Measurements from ENCODE around the gene MT1HL1. TPM values are rescaled to one million over a fixed set of nuclear protein-coding genes. Genes with fewer than 3 reads are reported as not detected.
"Not testable (repeated sequence)": the region's sequence is repeated elsewhere in the genome, so short reads cannot be mapped to it uniquely, and the experiment has no call there.

The MT1HL1 gene
- polyA plus RNA-seq, 4 donors = not detected

GRCh38 chr1:236979149-236979900 is 24.9 kb downstream of the MT1HL1 start:
- H3K9me3 ChIP-seq (ENCODE audit: control insufficient read depth in 2 of 2, insufficient read depth in 1 of 2, low read depth in 1 of 2, low read length in 1 of 2) = peaks cover 0 to 3% of the 10 kb centered on the region in 2 donors
- H3K36me3 ChIP-seq (ENCODE audit: control insufficient read depth in 3 of 3, insufficient read depth in 2 of 3, low read depth in 1 of 3, low read length in 3 of 3) = no peaks in the 10 kb centered on the region
- no peak overlapping the region for H3K4me3 ChIP-seq (ENCODE audit: low read depth in 1 of 3, low read length in 3 of 3)
- no peaks in the 10 kb centered on the region for H3K27me3 ChIP-seq (ENCODE audit: control insufficient read depth in 3 of 3, insufficient read depth in 3 of 3, low read length in 3 of 3)
- DNase-seq (no peak), FAIRE-seq (no peak)
- no peak overlapping the region for H3K27ac ChIP-seq (ENCODE audit: low read depth in 1 of 3, low read length in 2 of 3)
- no peaks in the 10 kb centered on the region for H3K4me1 ChIP-seq (ENCODE audit: control insufficient read depth in 3 of 3, insufficient read depth in 2 of 3, low read depth in 1 of 3, low read length in 2 of 3)
- WGBS, 3 donors = 71 to 86% (median 83%) methylated on average over 13 of the region's 13 CpGs

DNA sequence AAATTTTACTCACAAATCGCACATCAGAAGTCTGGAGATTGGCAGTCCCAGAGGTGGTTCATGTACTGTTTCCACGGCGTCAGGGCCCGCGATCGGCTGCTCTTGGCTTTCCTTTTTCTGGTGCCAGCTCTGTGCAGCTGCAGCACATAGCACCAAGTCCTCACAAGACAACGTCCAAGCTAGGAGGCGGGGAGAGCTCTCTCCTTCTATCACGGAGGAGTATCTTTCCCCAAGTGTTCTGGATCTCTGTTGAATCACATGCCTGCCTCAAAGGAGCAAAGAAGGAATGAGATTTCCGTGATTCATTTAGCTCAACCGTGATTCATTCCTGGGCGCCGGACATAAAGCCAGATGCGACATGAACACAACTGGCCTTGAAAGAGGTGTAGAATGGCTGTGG is 25.5 kb downstream of the MT1HL1 start:
- WGBS, 3 donors = 91 to 92% (median 92%) methylated on average over 14 of the region's 14 CpGs
- DNase-seq (no peak), FAIRE-seq (no peak)
- Histone ChIP-seq H3K4me3 (ENCODE audit: low read depth in 1 of 3, low read length in 3 of 3) (no peak overlapping the region), H3K27me3 (ENCODE audit: control insufficient read depth in 3 of 3, insufficient read depth in 3 of 3, low read length in 3 of 3) (no peaks in the 10 kb centered on the region), H3K4me1 (ENCODE audit: control insufficient read depth in 3 of 3, insufficient read depth in 2 of 3, low read depth in 1 of 3, low read length in 2 of 3) (no peaks in the 10 kb centered on the region), H3K36me3 (ENCODE audit: control insufficient read depth in 3 of 3, insufficient read depth in 2 of 3, low read depth in 1 of 3, low read length in 3 of 3) (no peaks in the 10 kb centered on the region), H3K27ac (ENCODE audit: low read depth in 1 of 3, low read length in 2 of 3) (no peak overlapping the region), H3K9me3 (ENCODE audit: control insufficient read depth in 2 of 2, insufficient read depth in 1 of 2, low read depth in 1 of 2, low read length in 1 of 2) (peaks cover 0 to 3% of the 10 kb centered on the region in 2 donors)

DNA sequence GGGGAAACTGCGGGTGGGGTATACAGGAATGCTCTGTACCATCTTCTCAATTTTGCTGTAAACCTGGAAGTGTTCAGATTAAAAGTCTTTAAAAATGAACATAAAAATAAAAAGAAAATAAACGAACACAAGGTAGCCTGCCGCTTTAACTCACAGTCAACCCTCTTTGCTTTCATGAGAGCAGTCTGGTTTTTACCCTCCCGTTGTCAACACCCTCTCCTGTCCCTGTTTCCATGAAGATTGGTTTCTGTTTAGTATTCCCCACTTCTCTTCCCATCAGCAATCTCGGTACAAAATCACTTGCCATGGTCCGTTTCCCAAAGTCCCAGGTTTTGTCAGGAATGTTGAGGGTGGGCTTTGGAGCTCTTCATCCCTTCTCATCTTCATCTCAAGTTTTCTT is 28.8 kb downstream of the MT1HL1 start:
- peaks cover 0 to 3% of the 10 kb centered on the region in 2 donors for H3K9me3 ChIP-seq (ENCODE audit: control insufficient read depth in 2 of 2, insufficient read depth in 1 of 2, low read depth in 1 of 2, low read length in 1 of 2)
- 86 to 89% (median 88%) methylated on average over 6 of the region's 6 CpGs for WGBS, 3 donors
- no peaks in the 10 kb centered on the region for H3K27me3 ChIP-seq (ENCODE audit: control insufficient read depth in 3 of 3, insufficient read depth in 3 of 3, low read length in 3 of 3)
- no peak overlapping the region for H3K4me3 ChIP-seq (ENCODE audit: low read depth in 1 of 3, low read length in 3 of 3)
- no peak overlapping the region for H3K27ac ChIP-seq (ENCODE audit: low read depth in 1 of 3, low read length in 2 of 3)
- no peak for DNase-seq
- no peaks in the 10 kb centered on the region for H3K4me1 ChIP-seq (ENCODE audit: control insufficient read depth in 3 of 3, insufficient read depth in 2 of 3, low read depth in 1 of 3, low read length in 2 of 3)
- no peaks in the 10 kb centered on the region for H3K36me3 ChIP-seq (ENCODE audit: control insufficient read depth in 3 of 3, insufficient read depth in 2 of 3, low read depth in 1 of 3, low read length in 3 of 3)
- FAIRE-seq = no peak

DNA sequence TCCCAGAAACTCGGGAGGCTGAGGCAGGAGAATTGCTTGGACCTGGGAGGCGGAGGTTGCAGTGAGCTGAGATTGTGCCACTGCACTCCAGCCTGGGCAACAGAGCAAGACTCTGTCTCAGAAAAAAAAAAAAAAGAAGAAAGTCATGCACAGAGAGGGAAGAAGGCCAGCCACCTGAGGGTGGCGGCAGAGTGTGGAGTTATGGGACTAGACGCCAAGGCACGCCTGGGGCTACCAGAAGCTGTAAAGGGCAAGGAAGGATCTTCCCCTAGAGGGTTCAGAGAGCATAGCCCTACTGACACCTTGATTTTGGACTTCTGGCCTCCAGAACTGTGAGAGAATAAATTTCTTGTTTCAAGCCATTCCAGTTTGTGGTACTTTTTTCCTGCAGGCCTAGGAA is 30.2 kb downstream of the MT1HL1 start:
- not testable (repeated sequence) for DNase-seq; H3K9me3 ChIP-seq (ENCODE audit: control insufficient read depth in 2 of 2, insufficient read depth in 1 of 2, low read depth in 1 of 2, low read length in 1 of 2); H3K27ac ChIP-seq (ENCODE audit: low read depth in 1 of 3, low read length in 2 of 3); H3K4me1 ChIP-seq (ENCODE audit: control insufficient read depth in 3 of 3, insufficient read depth in 2 of 3, low read depth in 1 of 3, low read length in 2 of 3); FAIRE-seq; H3K4me3 ChIP-seq (ENCODE audit: low read depth in 1 of 3, low read length in 3 of 3); H3K27me3 ChIP-seq (ENCODE audit: control insufficient read depth in 3 of 3, insufficient read depth in 3 of 3, low read length in 3 of 3); H3K36me3 ChIP-seq (ENCODE audit: control insufficient read depth in 3 of 3, insufficient read depth in 2 of 3, low read depth in 1 of 3, low read length in 3 of 3)
- 66 to 87% (median 76%) methylated on average over 5 of the region's 5 CpGs for WGBS, 3 donors

DNA sequence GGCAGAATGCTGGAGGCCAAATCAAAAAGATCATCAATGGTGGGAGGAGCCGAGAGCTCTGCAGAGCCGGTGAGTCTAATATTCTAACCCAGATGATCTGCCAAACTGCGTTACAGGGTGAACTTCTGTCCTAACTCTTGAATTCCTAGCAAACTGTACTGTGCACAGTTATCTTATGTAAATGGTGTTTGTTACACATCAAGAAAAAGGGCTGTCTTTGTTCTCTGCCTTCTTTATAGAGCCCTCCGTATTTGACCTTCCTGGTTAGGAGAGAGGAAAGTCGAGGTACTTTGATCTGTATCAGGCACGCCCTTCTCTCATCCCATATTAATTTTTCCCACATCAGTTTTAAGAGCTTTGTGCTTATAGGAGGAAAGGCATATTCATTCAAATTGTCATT is 37.6 kb downstream of the MT1HL1 start:
- FAIRE-seq (no peak), DNase-seq (no peak)
- 25 to 65% (median 50%) methylated on average over 6 of the region's 6 CpGs for WGBS, 3 donors
- no peak overlapping the region for H3K4me3 ChIP-seq (ENCODE audit: low read depth in 1 of 3, low read length in 3 of 3)
- H3K36me3 ChIP-seq (ENCODE audit: control insufficient read depth in 3 of 3, insufficient read depth in 2 of 3, low read depth in 1 of 3, low read length in 3 of 3) = no peaks in the 10 kb centered on the region
- H3K27me3 ChIP-seq (ENCODE audit: control insufficient read depth in 3 of 3, insufficient read depth in 3 of 3, low read length in 3 of 3) = no peaks in the 10 kb centered on the region
- H3K4me1 ChIP-seq (ENCODE audit: control insufficient read depth in 3 of 3, insufficient read depth in 2 of 3, low read depth in 1 of 3, low read length in 2 of 3) = no peaks in the 10 kb centered on the region
- H3K9me3 ChIP-seq (ENCODE audit: control insufficient read depth in 2 of 2, insufficient read depth in 1 of 2, low read depth in 1 of 2, low read length in 1 of 2) = no peaks in the 10 kb centered on the region
- no peak overlapping the region for H3K27ac ChIP-seq (ENCODE audit: low read depth in 1 of 3, low read length in 2 of 3)

- Histone ChIP-seq H3K4me3 (ENCODE audit: low read depth in 1 of 3, low read length in 3 of 3) (no peak overlapping the region), H3K27me3 (ENCODE audit: control insufficient read depth in 3 of 3, insufficient read depth in 3 of 3, low read length in 3 of 3) (no peaks in the 10 kb centered on the region), H3K4me1 (ENCODE audit: control insufficient read depth in 3 of 3, insufficient read depth in 2 of 3, low read depth in 1 of 3, low read length in 2 of 3) (no peaks in the 10 kb centered on the region), H3K36me3 (ENCODE audit: control insufficient read depth in 3 of 3, insufficient read depth in 2 of 3, low read depth in 1 of 3, low read length in 3 of 3) (no peaks in the 10 kb centered on the region), H3K27ac (ENCODE audit: low read depth in 1 of 3, low read length in 2 of 3) (no peak overlapping the region), H3K9me3 (ENCODE audit: control insufficient read depth in 2 of 2, insufficient read depth in 1 of 2, low read depth in 1 of 2, low read length in 1 of 2) (no peaks in the 10 kb centered on the region)
- 58 to 82% (median 64%) methylated on average over 2 of the region's 2 CpGs for WGBS, 3 donors
- DNase-seq = no peak
- FAIRE-seq = no peak
These were observed 40.3 kb downstream of the MT1HL1 start for GRCh38 chr1:236963920-236964319.

DNA sequence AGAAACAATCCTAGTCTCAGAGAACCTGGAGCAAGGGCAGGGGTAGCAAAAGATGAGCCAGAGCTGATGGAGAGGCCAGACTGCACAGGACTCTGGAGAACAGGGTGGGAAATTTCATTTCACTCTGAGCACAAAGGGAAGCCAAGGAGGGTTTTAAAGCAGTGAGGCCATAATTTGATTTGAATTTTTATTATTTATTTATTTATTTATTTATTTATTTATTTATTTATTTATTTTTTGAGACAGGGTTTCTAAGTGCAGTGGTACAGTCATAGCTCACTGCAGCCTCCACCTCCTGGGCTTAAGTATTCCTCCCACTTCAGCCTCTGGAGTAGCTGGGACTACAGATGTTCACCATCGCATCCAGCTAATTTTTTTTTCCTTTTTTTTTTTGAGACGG is 45.1 kb downstream of the MT1HL1 start:
- no peaks in the 10 kb centered on the region for H3K27me3 ChIP-seq (ENCODE audit: control insufficient read depth in 3 of 3, insufficient read depth in 3 of 3, low read length in 3 of 3)
- no peaks in the 10 kb centered on the region for H3K9me3 ChIP-seq (ENCODE audit: control insufficient read depth in 2 of 2, insufficient read depth in 1 of 2, low read depth in 1 of 2, low read length in 1 of 2)
- WGBS, 3 donors = 91 to 99% (median 96%) methylated on average over 2 of the region's 2 CpGs
- H3K4me1 ChIP-seq (ENCODE audit: control insufficient read depth in 3 of 3, insufficient read depth in 2 of 3, low read depth in 1 of 3, low read length in 2 of 3) = no peaks in the 10 kb centered on the region
- H3K36me3 ChIP-seq (ENCODE audit: control insufficient read depth in 3 of 3, insufficient read depth in 2 of 3, low read depth in 1 of 3, low read length in 3 of 3) = no peaks in the 10 kb centered on the region
- no peak overlapping the region for H3K4me3 ChIP-seq (ENCODE audit: low read depth in 1 of 3, low read length in 3 of 3)
- H3K27ac ChIP-seq (ENCODE audit: low read depth in 1 of 3, low read length in 2 of 3) = no peak overlapping the region
- DNase-seq (no peak), FAIRE-seq (no peak)

GRCh38 chr1:236957235-236957634 is 47.0 kb downstream of the MT1HL1 start:
- no peaks in the 10 kb centered on the region for H3K36me3 ChIP-seq (ENCODE audit: control insufficient read depth in 3 of 3, insufficient read depth in 2 of 3, low read depth in 1 of 3, low read length in 3 of 3)

More at GRCh38 chr1:236957235-236957634, 47.0 kb downstream of the MT1HL1 start:
- no peak overlapping the region for H3K27ac ChIP-seq (ENCODE audit: low read depth in 1 of 3, low read length in 2 of 3)
- WGBS, 3 donors = 54 to 76% (median 73%) methylated on average over 5 of the region's 5 CpGs
- no peak for FAIRE-seq
- no peaks in the 10 kb centered on the region for H3K4me1 ChIP-seq (ENCODE audit: control insufficient read depth in 3 of 3, insufficient read depth in 2 of 3, low read depth in 1 of 3, low read length in 2 of 3)
- no peaks in the 10 kb centered on the region for H3K9me3 ChIP-seq (ENCODE audit: control insufficient read depth in 2 of 2, insufficient read depth in 1 of 2, low read depth in 1 of 2, low read length in 1 of 2)
- no peak for DNase-seq
- H3K4me3 ChIP-seq (ENCODE audit: low read depth in 1 of 3, low read length in 3 of 3) = no peak overlapping the region
- H3K27me3 ChIP-seq (ENCODE audit: control insufficient read depth in 3 of 3, insufficient read depth in 3 of 3, low read length in 3 of 3) = peaks cover 0 to 2% (median 0%) of the 10 kb centered on the region in 3 donors
